H1 (cell line): ENCODE measurements around the gene OSBPL9. TPM values are rescaled to one million over a fixed set of nuclear protein-coding genes. Genes with fewer than 3 reads are reported as not detected.

Experiments
- ASH2L ChIP-seq: fragments of 200-600, 300-600 bp; sonication (generic); IDR thresholded peaks from one replicate; pipeline ENCODE4 v1.7.1; 2017; ENCODE audit warnings: low read length
- polyA plus RNA-seq, 7 experiments: library from polyadenylated mRNA; depleted of rRNA in 3 of 7; stranded (reverse) in 5 of 7; unstranded in 2 of 7; fragments of >200 nt in 5 of 7; fragments of 200-250 nt in 2 of 7; gene quantifications; 1 replicate in 5 of 7; 2 replicates in 1 of 7; 4 replicates in 1 of 7; pipeline versions ENCODE4 v1.2.1 to v1.2.3, GENCODE V29; 2011 to 2013; ENCODE audit warnings: missing spikeins in 2 of 7, mixed read lengths in 2 of 7
- total RNA-seq: library from RNA; stranded (reverse); fragmentation: NEBNext Ultra II Directional; extraction: Animal tissue kit (Norgen Biotek cat#: 25700); gene quantifications from 2 replicates; pipeline ENCODE4 v1.2.1, GENCODE V29; 2021

OSBPL9 gene
- total and polyA plus RNA-seq, 2 of the 8 experiments (the other 6 are each of a cell fraction or from before 2014, with no cell fraction given) = 58.2 to 71.6 TPM

GRCh38 chr1:51750218-51750617, 133.3 kb downstream of the OSBPL9 start (continued):
- no peak for TF ChIP-seq ASH2L
